Activated naive CD8-positive, alpha-beta T cell treated with anti-CD3 and anti-CD28 coated beads, Interleukin-2, amount 10 ng/mL, durations not matched to agents 7 days and 5 days (primary cell): ENCODE data around the gene MINDY2. TPM values are rescaled to one million over a fixed set of nuclear protein-coding genes. Genes with fewer than 3 reads are reported as not detected.
A peak's percentile ranks its signal among the peaks of the same experiment; 100 is the strongest.

ENCODE experiments used
- ATAC-seq: fragments of 150-1000 bp; cut with Tn5 transposase; one replicate; pipeline ENCODE4 v1.10.0; 2021; ENCODE audit warnings: low read depth, moderate library complexity
- POLR2A ChIA-PET: fragments of 350-600 bp; sonication (Branson Sonifier 250); formaldehyde crosslinking; loops from one replicate; lab custom pipeline; 2021; ENCODE audit warnings: antibody characterized with exemption; lab: Charles Lee
- DNase-seq: peaks from one replicate; pipeline ENCODE4 v3.0.0; 2021
- H3K27ac Mint-ChIP-seq: one replicate; pipeline ENCODE4 v1.8.0; 2022; ENCODE audit warnings: mild to moderate bottlenecking, mixed read lengths
- H3K27me3 Mint-ChIP-seq: one replicate; pipeline ENCODE4 v1.8.0; 2022; ENCODE audit warnings: mild to moderate bottlenecking, moderate library complexity, mixed read lengths
- H3K36me3 Mint-ChIP-seq: one replicate; pipeline ENCODE4 v1.8.0; 2021; ENCODE audit warnings: mild to moderate bottlenecking, mixed read lengths
- H3K4me1 Mint-ChIP-seq: one replicate; pipeline ENCODE4 v1.8.0; 2021; ENCODE audit warnings: mixed read lengths
- H3K4me3 Mint-ChIP-seq: one replicate; pipeline ENCODE4 v1.8.0; 2022; ENCODE audit warnings: mild to moderate bottlenecking, moderate library complexity, mixed read lengths
- H3K9me3 Mint-ChIP-seq: one replicate; pipeline ENCODE4 v1.8.0; 2021; ENCODE audit warnings: mixed read lengths
- total RNA-seq, 2 experiments: library from RNA; stranded (reverse); gene quantifications; one replicate each; pipeline ENCODE4 v1.2.3, GENCODE V29; 2021

The MINDY2 gene
- total RNA-seq, 2 experiments from 2014 or later = 19.0 to 20.2 TPM

- no peaks in the 10 kb centered on the region for H3K27me3 Mint-ChIP-seq
- no peak for ATAC-seq
- H3K27ac Mint-ChIP-seq = no peak overlapping the region
- peaks cover 20% of the 10 kb centered on the region for H3K36me3 Mint-ChIP-seq
- H3K4me1 Mint-ChIP-seq = peaks cover 43% of the 10 kb centered on the region
- H3K4me3 Mint-ChIP-seq = peak overlapping the region; percentile 17
- H3K9me3 Mint-ChIP-seq = no peaks in the 10 kb centered on the region
- POLR2A ChIA-PET = interaction anchor here (0.6 kb wide), 1 partner anchor 397 kb away, joined by 4 read pairs; no protein-coding TSS in a partner anchor
- DNase-seq = no peak
These were observed 28.1 kb upstream of the MINDY2 start for GRCh38 chr15:58742819-58743502.

GRCh38 chr15:58746174-58746573 is 24.9 kb upstream of the MINDY2 start:
- no peak overlapping the region for H3K27ac Mint-ChIP-seq
- ATAC-seq = no peak
- POLR2A ChIA-PET = no interaction called here
- no peaks in the 10 kb centered on the region for H3K27me3 Mint-ChIP-seq
- no peak for DNase-seq
- H3K36me3 Mint-ChIP-seq = peaks cover 18% of the 10 kb centered on the region
- peaks cover 42% of the 10 kb centered on the region for H3K4me1 Mint-ChIP-seq
- peak overlapping the region; percentile 55 for H3K4me3 Mint-ChIP-seq
- no peaks in the 10 kb centered on the region for H3K9me3 Mint-ChIP-seq

GRCh38 chr15:58748040-58748851 is 22.9 kb upstream of the MINDY2 start:
- no peaks in the 10 kb centered on the region for H3K9me3 Mint-ChIP-seq
- POLR2A ChIA-PET = interaction anchor here (0.6 to 4.4 kb wide), 5 partner anchors 23 to 265 kb away, joined by 3 to 47 read pairs (median 4); partner anchors contain the start of gene MINDY2
- peaks cover 18% of the 10 kb centered on the region for H3K36me3 Mint-ChIP-seq
- H3K4me1 Mint-ChIP-seq = peaks cover 33% of the 10 kb centered on the region
- H3K4me3 Mint-ChIP-seq = peak overlapping the region; percentile 97
- peak overlapping the region; percentile 97 for H3K27ac Mint-ChIP-seq
- no peak for DNase-seq
- no peaks in the 10 kb centered on the region for H3K27me3 Mint-ChIP-seq
- ATAC-seq = no peak

- peak overlapping the region; percentile 98 for H3K4me3 Mint-ChIP-seq
- peaks cover 29% of the 10 kb centered on the region for H3K4me1 Mint-ChIP-seq
- POLR2A ChIA-PET = interaction anchor here (0.6 to 4.4 kb wide), 14 partner anchors 22 to 479 kb away, joined by 3 to 47 read pairs (median 4); partner anchors contain the start of gene MINDY2
- H3K9me3 Mint-ChIP-seq = no peaks in the 10 kb centered on the region
- ATAC-seq (peak; percentile 9), DNase-seq (peak; percentile 71)
- no peaks in the 10 kb centered on the region for H3K27me3 Mint-ChIP-seq
- peak overlapping the region; percentile 97 for H3K27ac Mint-ChIP-seq
- H3K36me3 Mint-ChIP-seq = peaks cover 17% of the 10 kb centered on the region
These were observed 22.1 kb upstream of the MINDY2 start for GRCh38 chr15:58748852-58749531.

GRCh38 chr15:58749532-58750337 is 21.4 kb upstream of the MINDY2 start, which contains the start of gene ADAM10:
TSS of gene ADAM10 (minus strand) at chr15:58749707. CDS start at chr15:58749534, 173 bp downstream.
- POLR2A ChIA-PET = interaction anchor here (0.5 to 4.4 kb wide), 21 partner anchors 10 to 480 kb away, joined by 3 to 47 read pairs (median 4); partner anchors contain the start of gene MINDY2
- H3K4me3 Mint-ChIP-seq = peak within 1 kb of the TSS; percentile 98
- ATAC-seq (peak; percentile 91), DNase-seq (peak; percentile 96)
- peaks cover 14% of the 10 kb centered on the region for H3K36me3 Mint-ChIP-seq
- H3K9me3 Mint-ChIP-seq = no peaks in the 10 kb centered on the region
- H3K27me3 Mint-ChIP-seq = no peaks in the 10 kb centered on the region
- peak within 1 kb of the TSS; percentile 97 for H3K27ac Mint-ChIP-seq
- peaks cover 25% of the 10 kb centered on the region for H3K4me1 Mint-ChIP-seq

GRCh38 chr15:58752716-58753115 is 18.4 kb upstream of the MINDY2 start:
- no peaks in the 10 kb centered on the region for H3K9me3 Mint-ChIP-seq
- H3K36me3 Mint-ChIP-seq = peaks cover 5% of the 10 kb centered on the region
- peak; percentile 61 for DNase-seq
- POLR2A ChIA-PET = interaction anchor here (0.6 to 1.0 kb wide), 2 partner anchors 18 to 149 kb away, joined by 5 to 8 read pairs; partner anchors contain the start of gene MINDY2
- H3K4me1 Mint-ChIP-seq = peaks cover 14% of the 10 kb centered on the region
- no peak for ATAC-seq
- H3K27ac Mint-ChIP-seq = peak overlapping the region; percentile 22
- peak overlapping the region; percentile 23 for H3K4me3 Mint-ChIP-seq
- no peaks in the 10 kb centered on the region for H3K27me3 Mint-ChIP-seq

- no peaks in the 10 kb centered on the region for H3K27me3 Mint-ChIP-seq
- POLR2A ChIA-PET = interaction anchor here (1.3 kb wide), 1 partner anchor 15 kb away, joined by 4 read pairs; no protein-coding TSS in a partner anchor
- no peak overlapping the region for H3K4me3 Mint-ChIP-seq
- H3K4me1 Mint-ChIP-seq = peaks cover 14% of the 10 kb centered on the region
- no peak overlapping the region for H3K27ac Mint-ChIP-seq
- ATAC-seq (no peak), DNase-seq (no peak)
- H3K36me3 Mint-ChIP-seq = no peaks in the 10 kb centered on the region
- H3K9me3 Mint-ChIP-seq = no peaks in the 10 kb centered on the region
These were observed 15.8 kb upstream of the MINDY2 start for GRCh38 chr15:58755350-58755749.

- POLR2A ChIA-PET = interaction anchor here (1.3 kb wide), 1 partner anchor 15 kb away, joined by 4 read pairs; no protein-coding TSS in a partner anchor
- H3K4me3 Mint-ChIP-seq = no peak overlapping the region
- no peaks in the 10 kb centered on the region for H3K36me3 Mint-ChIP-seq
- ATAC-seq (no peak), DNase-seq (no peak)
- H3K27me3 Mint-ChIP-seq = no peaks in the 10 kb centered on the region
- H3K9me3 Mint-ChIP-seq = no peaks in the 10 kb centered on the region
- H3K27ac Mint-ChIP-seq = no peak overlapping the region
- peaks cover 9% of the 10 kb centered on the region for H3K4me1 Mint-ChIP-seq
These were observed 15.1 kb upstream of the MINDY2 start for GRCh38 chr15:58755956-58756355.

- no peak for DNase-seq
- H3K27me3 Mint-ChIP-seq = no peaks in the 10 kb centered on the region
- peaks cover 7% of the 10 kb centered on the region for H3K4me1 Mint-ChIP-seq
- no peak overlapping the region for H3K4me3 Mint-ChIP-seq
- H3K36me3 Mint-ChIP-seq = peaks cover 2% of the 10 kb centered on the region
- no peak for ATAC-seq
- H3K27ac Mint-ChIP-seq = no peak overlapping the region
- H3K9me3 Mint-ChIP-seq = no peaks in the 10 kb centered on the region
- POLR2A ChIA-PET = no interaction called here
These were observed 13.0 kb upstream of the MINDY2 start for GRCh38 chr15:58758141-58758540.

GRCh38 chr15:58760385-58761009 is 10.6 kb upstream of the MINDY2 start:
- ATAC-seq (no peak), DNase-seq (no peak)
- no peaks in the 10 kb centered on the region for H3K27me3 Mint-ChIP-seq
- H3K27ac Mint-ChIP-seq = no peak overlapping the region
- peaks cover 4% of the 10 kb centered on the region for H3K4me1 Mint-ChIP-seq
- peaks cover 4% of the 10 kb centered on the region for H3K36me3 Mint-ChIP-seq
- POLR2A ChIA-PET = interaction anchor here (0.8 to 1.8 kb wide), 3 partner anchors 10 to 490 kb away, joined by 3 to 9 read pairs (median 5); partner anchors contain the start of gene MINDY2
- H3K9me3 Mint-ChIP-seq = peaks cover 5% of the 10 kb centered on the region
- H3K4me3 Mint-ChIP-seq = no peak overlapping the region

- ATAC-seq (no peak), DNase-seq (no peak)
- H3K4me1 Mint-ChIP-seq = peaks cover 4% of the 10 kb centered on the region
- peaks cover 5% of the 10 kb centered on the region for H3K9me3 Mint-ChIP-seq
- POLR2A ChIA-PET = interaction anchor here (1.6 to 1.8 kb wide), 2 partner anchors 10 to 491 kb away, joined by 5 to 9 read pairs; partner anchors contain the start of gene MINDY2
- no peak overlapping the region for H3K27ac Mint-ChIP-seq
- no peaks in the 10 kb centered on the region for H3K27me3 Mint-ChIP-seq
- H3K4me3 Mint-ChIP-seq = no peak overlapping the region
- H3K36me3 Mint-ChIP-seq = peaks cover 4% of the 10 kb centered on the region
These were observed 10.1 kb upstream of the MINDY2 start for GRCh38 chr15:58761010-58761388.

- no peak overlapping the region for H3K4me3 Mint-ChIP-seq
- no peak overlapping the region for H3K27ac Mint-ChIP-seq
- H3K4me1 Mint-ChIP-seq = peaks cover 4% of the 10 kb centered on the region
- DNase-seq = no peak
- POLR2A ChIA-PET = no interaction called here
- ATAC-seq = no peak
- no peaks in the 10 kb centered on the region for H3K27me3 Mint-ChIP-seq
- peaks cover 4% of the 10 kb centered on the region for H3K36me3 Mint-ChIP-seq
- H3K9me3 Mint-ChIP-seq = peaks cover 5% of the 10 kb centered on the region
These were observed 8.8 kb upstream of the MINDY2 start for GRCh38 chr15:58762285-58762684.
